Measurements from ENCODE around the gene EPS8L2.
"Not testable (repeated sequence)": the region's sequence is repeated elsewhere in the genome, so short reads cannot be mapped to it uniquely, and the experiment has no call there.

EPS8L2 gene

DNA sequence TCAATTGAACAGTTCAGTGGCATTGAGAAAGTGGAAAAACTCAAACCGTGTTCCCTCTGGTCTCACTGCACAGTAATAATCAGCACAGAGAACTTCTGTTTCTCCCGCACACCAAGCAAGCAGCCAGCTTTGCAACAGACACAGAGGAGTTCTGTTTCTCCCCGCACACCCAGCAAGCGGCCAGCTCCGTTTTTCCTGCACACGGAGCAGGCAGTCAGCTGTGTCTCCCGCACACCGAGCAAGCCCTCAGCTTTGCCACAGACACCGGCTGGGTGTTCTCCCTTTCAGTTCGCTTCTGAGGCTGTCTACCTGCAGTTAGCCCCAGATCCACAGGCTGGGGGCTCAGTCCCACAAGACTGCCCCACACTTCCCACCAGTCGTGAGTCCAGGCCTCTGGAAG lies 31.3 kb downstream of the EPS8L2 start:
- Histone ChIP-seq H3K36me3 (no peaks in the 10 kb centered on the region), H3K27ac (no peak overlapping the region), H3K9me3 (no peaks in the 10 kb centered on the region), H3K27me3 (peaks cover 0 to 39% of the 10 kb centered on the region in 2 donors), H3K4me1 (no peaks in the 10 kb centered on the region), H3K4me3 (no peak overlapping the region)
- intact Hi-C loops (cut with DNase I; ENCODE audit: low total_unique reads): no loop called here
- TF ChIP-seq, protein P1, sequence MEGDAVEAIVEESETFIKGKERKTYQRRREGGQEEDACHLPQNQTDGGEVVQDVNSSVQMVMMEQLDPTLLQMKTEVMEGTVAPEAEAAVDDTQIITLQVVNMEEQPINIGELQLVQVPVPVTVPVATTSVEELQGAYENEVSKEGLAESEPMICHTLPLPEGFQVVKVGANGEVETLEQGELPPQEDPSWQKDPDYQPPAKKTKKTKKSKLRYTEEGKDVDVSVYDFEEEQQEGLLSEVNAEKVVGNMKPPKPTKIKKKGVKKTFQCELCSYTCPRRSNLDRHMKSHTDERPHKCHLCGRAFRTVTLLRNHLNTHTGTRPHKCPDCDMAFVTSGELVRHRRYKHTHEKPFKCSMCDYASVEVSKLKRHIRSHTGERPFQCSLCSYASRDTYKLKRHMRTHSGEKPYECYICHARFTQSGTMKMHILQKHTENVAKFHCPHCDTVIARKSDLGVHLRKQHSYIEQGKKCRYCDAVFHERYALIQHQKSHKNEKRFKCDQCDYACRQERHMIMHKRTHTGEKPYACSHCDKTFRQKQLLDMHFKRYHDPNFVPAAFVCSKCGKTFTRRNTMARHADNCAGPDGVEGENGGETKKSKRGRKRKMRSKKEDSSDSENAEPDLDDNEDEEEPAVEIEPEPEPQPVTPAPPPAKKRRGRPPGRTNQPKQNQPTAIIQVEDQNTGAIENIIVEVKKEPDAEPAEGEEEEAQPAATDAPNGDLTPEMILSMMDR (IDR thresholded peaks at IDR 0.05): no peak
- DNase-seq: no peak

- H3K27ac ChIP-seq; H3K4me1 ChIP-seq; DNase-seq; intact Hi-C loops (cut with DNase I; ENCODE audit: low total_unique reads); H3K9me3 ChIP-seq; H3K36me3 ChIP-seq; H3K4me3 ChIP-seq: not testable (repeated sequence)
- H3K27me3 ChIP-seq: peaks cover 0 to 34% of the 10 kb centered on the region in 2 donors
These were observed 31.9 kb downstream of the EPS8L2 start for GRCh38 chr11:737899-738298.

GRCh38 chr11:742156-742546 lies 36.1 kb downstream of the EPS8L2 start:
- Histone ChIP-seq H3K9me3 (no peaks in the 10 kb centered on the region), H3K4me1 (peaks cover 0 to 9% (median 6%) of the 10 kb centered on the region in 4 donors), H3K4me3 (no peak overlapping the region), H3K27ac (no peak overlapping the region), H3K27me3 (peaks cover 0 to 12% of the 10 kb centered on the region in 2 donors), H3K36me3 (no peaks in the 10 kb centered on the region)
- no peak for DNase-seq
- TF ChIP-seq, protein P1 (IDR thresholded peaks at IDR 0.05): no peak
- intact Hi-C loops (cut with DNase I; ENCODE audit: low total_unique reads): no loop called here

- no peaks in the 10 kb centered on the region for H3K36me3 ChIP-seq
- peaks cover 0 to 10% (median 6%) of the 10 kb centered on the region in 4 donors for H3K4me1 ChIP-seq
- no peak for DNase-seq
- no peaks in the 10 kb centered on the region for H3K9me3 ChIP-seq
- intact Hi-C loops (cut with DNase I; ENCODE audit: low total_unique reads): no loop called here
- H3K27me3 ChIP-seq: peaks cover 0 to 10% of the 10 kb centered on the region in 2 donors
- no peak overlapping the region for H3K27ac ChIP-seq
- no peak overlapping the region for H3K4me3 ChIP-seq
- TF ChIP-seq, protein P1 (IDR thresholded peaks at IDR 0.05): no peak
These were observed 36.7 kb downstream of the EPS8L2 start for GRCh38 chr11:742571-743201.

DNA sequence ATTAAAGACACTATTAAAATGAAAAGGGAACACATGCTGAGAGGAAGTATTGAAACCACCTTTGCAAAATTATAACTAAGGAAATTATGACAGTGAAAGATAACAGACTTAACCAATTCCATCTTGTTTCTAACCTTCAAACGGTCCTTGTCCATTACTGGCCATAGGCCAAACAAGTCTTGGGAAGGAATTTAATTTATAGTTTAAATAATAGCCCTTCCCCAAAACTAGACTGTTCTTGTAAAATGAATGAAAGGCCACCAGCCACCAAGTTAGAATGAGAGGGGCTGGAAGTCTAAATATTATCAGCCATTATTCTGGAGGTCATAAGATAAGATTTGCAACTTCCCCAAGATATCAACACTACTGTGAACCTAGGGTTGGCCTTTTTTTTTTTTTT lies 39.4 kb downstream of the EPS8L2 start:
- peaks cover 0 to 28% (median 21%) of the 10 kb centered on the region in 4 donors for H3K4me1 ChIP-seq
- TF ChIP-seq, protein P1 (IDR thresholded peaks at IDR 0.05): no peak
- H3K4me3 ChIP-seq: no peak overlapping the region
- H3K9me3 ChIP-seq: no peaks in the 10 kb centered on the region
- no peak for DNase-seq
- H3K27me3 ChIP-seq: peaks cover 0 to 5% of the 10 kb centered on the region in 2 donors
- H3K36me3 ChIP-seq: no peaks in the 10 kb centered on the region
- no peak overlapping the region for H3K27ac ChIP-seq
- intact Hi-C loops (cut with DNase I; ENCODE audit: low total_unique reads): no loop called here

DNA sequence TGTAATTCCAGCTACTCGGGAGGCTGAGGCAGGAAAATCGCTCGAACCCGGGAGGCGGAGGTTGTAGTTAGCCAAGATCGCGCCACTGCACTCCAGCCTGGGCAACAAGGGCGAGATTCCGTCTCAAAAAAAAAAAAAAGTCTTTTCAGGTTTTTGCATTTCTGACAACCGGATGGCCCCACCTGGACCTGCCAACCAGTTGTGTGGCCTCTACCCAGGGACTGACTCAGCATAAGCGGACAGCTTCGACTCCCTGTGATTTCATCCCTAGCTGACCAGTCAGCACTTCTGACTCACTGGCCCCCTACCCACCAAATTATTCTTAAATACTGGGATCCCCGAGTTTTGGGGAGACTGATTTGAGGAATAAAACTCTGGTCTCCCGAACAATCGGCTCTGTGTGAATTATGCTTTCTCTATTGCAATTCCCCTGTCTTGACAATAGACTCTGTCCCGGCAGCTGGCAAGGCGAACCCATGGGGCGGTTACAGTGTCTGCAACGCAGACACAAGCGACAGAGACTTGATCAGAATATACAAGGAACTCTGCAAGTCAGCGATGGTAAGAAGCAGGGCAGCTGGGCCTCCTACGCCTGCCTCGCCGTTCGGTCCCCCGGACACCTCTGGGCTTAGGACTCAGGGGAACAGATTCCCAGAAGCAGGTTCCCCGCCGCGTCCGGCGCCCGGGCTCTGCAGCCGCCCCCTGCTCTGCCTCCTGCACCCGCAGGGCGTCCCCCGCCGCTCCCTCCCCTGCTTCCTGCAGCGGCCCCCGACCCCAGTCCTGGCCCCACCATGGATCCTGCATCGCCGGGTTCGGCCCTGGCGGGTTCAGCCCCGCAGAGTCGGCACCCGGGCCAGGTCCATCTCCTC lies 40.5 kb downstream of the EPS8L2 start:
- no peak for DNase-seq
- no peaks in the 10 kb centered on the region for H3K36me3 ChIP-seq
- intact Hi-C loops (cut with DNase I; ENCODE audit: low total_unique reads): no loop called here
- H3K4me3 ChIP-seq: peak overlapping the region; percentile 92 to 94
- H3K4me1 ChIP-seq: peaks cover 0 to 28% (median 21%) of the 10 kb centered on the region in 4 donors
- H3K27me3 ChIP-seq: no peaks in the 10 kb centered on the region
- H3K27ac ChIP-seq: peak overlapping the region; percentile 87 to 92
- TF ChIP-seq, protein P1 (IDR thresholded peaks at IDR 0.05): no peak
- H3K9me3 ChIP-seq: no peaks in the 10 kb centered on the region
